ENCODE data around the gene LGI2.

The LGI2 gene

GRCh38 chr4:24966076-24966475, 64.7 kb downstream of the LGI2 start:
- no peak for DNase-seq (ENCODE audit: low spot score)

GRCh38 chr4:24965627-24966026, 65.1 kb downstream of the LGI2 start:
- no peak for DNase-seq (ENCODE audit: low spot score)

- no peak for DNase-seq (ENCODE audit: low spot score)
Measured at GRCh38 chr4:24963277-24963676, 67.5 kb downstream of the LGI2 start.

GRCh38 chr4:24957886-24958285, 72.9 kb downstream of the LGI2 start:
- DNase-seq (ENCODE audit: low spot score): no peak

DNA sequence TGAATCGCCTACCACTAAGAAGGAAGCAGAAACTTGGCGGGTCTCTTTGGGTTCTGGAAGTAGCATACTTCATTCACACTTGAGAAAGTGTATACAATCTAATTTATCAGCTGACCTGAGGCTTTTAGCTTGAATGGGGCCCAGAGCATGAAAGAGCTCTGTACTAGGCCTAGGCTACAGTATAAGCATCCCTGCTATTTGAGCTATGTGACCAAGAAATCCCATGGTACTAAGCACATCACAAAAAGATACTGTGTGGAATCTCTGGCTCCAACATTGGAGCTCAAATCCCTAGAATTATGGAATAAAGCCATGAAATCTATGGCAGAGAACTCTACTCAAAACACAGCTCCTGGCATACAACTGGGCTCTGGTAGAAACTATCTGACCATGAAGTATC, 74.0 kb downstream of the LGI2 start:
- no peak for DNase-seq (ENCODE audit: low spot score)

DNA sequence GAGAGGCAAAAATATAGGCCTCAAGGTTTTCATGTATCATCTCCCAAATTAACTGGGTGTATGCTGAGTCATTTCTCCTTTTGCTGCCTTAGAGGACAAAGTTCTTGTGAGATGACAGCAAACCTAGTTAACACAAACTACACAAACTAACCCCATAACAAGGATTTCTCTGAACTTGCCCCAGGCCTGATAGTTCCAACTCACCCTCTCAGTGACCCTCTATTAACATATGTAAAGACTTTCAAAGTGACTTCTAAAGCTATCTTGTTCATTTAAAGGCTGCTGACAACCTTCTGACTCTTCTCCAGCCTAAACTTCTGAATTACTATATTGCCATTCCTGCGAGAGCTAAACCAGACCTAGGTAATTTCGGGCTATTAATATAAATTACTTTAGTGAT, 74.7 kb downstream of the LGI2 start:
- no peak for DNase-seq (ENCODE audit: low spot score)

DNA sequence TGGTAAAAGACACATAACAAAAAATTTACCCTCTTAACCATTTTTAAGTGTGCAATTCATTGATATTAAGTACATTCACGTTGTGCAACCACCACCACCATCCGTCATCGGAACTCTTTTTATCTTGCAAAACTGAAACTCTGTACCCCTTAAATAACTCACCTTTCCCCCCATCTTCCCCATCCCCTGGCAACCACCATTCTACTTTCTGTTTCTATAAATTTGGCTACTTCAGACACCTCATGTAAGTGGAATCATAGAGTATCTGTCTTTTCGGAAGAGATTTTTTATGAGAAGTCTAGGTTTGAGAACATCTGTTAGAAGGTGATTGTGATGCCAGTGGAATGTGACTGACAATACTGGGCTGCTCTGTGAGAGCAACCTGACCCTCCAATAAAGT, 78.1 kb downstream of the LGI2 start:
- no peak for DNase-seq (ENCODE audit: low spot score)

DNA sequence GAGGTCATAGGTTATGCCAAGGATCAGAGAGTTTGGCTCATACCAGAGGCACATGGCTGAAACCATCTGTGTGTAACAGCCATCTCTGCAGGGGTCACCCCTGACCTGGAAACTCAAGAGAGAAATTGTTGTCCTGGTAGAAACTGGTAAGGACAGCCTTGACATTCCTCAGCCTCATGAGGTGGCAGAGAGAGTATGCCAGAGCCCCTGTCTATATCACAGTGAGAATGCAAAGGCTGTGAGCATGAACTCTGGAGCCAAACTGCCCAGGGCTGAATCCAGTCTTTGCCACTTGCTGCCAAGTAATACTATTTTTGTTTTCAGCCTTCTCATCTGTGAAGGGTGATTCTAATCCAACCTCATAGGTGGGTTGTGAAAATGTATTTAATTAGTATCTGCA, 80.8 kb downstream of the LGI2 start:
- no peak for DNase-seq (ENCODE audit: low spot score)
